GM18498 (cell line): ENCODE data around the gene PEX13.
"Not testable (repeated sequence)": the region's sequence is repeated elsewhere in the genome, so short reads cannot be mapped to it uniquely, and the experiment has no call there.

Experiments used
- ATAC-seq: cut with Tn5 transposase; IDR thresholded peaks from one replicate; pipeline ENCODE4 v1.9.1; 2021; ENCODE audit warnings: mild to moderate bottlenecking, moderate library complexity; ENCODE audit not compliant: unreplicated experiment

The PEX13 gene

DNA sequence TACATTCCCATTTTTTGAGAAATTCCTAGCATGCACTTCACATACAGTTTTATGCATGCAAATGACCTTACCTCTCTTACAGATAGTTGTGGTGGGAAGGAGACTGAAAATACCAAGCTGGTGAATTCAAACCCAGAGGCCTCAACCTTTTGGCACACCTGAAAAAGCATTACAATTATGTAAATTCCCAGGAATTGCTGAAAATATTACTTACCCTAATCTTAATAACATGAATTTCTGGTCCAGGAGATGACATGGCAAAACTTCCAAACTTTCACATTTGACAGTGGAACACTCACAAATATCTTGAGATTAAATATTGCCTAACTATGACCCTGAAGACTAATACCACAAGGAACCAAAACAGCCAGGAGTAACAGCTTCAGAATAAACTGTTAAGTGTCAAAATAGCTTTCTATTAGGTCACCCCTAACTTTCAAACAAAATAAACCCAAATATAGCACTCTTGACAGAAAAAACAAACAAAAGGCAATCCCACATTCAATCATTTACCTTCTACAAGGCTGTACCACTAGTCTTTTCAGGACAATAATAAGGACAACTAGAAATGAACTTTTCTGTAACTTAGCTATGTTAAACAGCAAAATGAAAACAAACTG is 10.9 kb upstream of the PEX13 start:
- ATAC-seq = no peak

- ATAC-seq = no peak
Observed at GRCh38 chr2:61009355-61009754, 8.2 kb upstream of the PEX13 start.

DNA sequence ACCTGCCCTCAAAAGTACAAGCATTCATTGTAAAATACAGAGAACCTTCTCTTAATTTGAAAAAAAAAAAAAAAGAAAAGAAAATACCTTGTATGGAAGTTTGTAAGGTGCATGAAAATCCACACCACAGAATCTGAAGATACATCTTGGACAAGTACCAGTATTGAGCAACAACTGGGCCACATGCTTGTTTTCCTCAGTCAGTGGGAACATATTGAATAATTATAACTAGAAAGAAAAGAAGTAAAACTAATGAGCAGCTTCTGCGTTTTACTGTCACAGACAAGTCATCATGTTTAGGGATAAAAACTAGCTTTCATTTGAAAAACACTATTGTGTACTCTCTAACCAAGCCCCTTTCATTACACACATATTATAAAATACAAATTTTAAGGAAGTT is 5.8 kb upstream of the PEX13 start:
- ATAC-seq = no peak

- not testable (repeated sequence) for ATAC-seq
Observed at GRCh38 chr2:61012303-61012702, 5.2 kb upstream of the PEX13 start.

DNA sequence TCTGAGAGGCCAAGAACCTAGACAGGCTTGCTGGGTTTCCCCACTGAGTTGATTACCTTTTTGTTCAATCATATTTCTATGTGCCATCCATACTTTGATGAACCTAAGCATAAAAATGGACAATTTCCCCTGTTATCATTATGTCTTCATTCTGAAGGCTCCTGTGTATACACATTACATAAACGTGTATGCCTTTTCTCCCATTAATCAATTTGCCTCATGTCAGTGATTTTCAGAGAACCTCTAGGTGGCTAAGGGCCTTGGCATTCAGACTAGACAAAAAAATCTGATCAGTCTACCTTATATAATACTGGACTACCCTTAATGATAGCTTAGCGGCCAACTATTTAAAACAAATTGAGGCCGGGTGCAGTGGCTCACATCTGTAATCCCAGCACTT is 4.1 kb upstream of the PEX13 start:
- ATAC-seq = no peak

- no peak for ATAC-seq
Observed at GRCh38 chr2:61014763-61015162, 2.8 kb upstream of the PEX13 start.

GRCh38 chr2:61015976-61016375 is 1.5 kb upstream of the PEX13 start:
- no peak for ATAC-seq

- ATAC-seq = peak; percentile 10
Observed at GRCh38 chr2:61016392-61017002, 1.0 kb upstream of the PEX13 start.

DNA sequence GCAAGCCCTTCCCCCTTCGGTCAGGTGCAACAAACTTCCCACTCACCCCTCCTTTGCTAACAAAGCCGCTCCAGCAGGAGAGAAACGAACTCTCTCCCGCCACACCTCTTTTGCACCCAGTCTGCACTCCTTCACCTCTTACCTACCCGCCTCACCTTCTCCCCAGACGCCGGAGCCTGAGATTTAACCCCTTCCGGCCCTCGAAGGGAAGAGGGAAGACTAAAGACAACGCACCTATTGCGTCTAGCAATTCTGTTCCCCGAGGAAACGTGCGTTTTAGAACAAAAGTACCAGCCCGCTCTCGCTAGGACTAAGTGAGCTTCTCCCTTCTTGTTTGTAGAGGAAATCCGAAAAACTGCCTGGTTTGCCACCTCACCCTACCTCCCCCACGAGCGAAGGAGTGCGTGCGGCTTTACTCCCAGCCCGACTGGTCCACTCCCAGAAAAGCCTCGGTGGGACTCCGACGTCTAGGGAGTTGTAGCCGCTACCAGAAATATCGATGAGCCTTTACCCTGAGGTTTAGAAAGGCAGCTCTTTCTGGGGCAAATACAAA is 441 bp upstream of the PEX13 start:
- peak; percentile 61 for ATAC-seq

DNA sequence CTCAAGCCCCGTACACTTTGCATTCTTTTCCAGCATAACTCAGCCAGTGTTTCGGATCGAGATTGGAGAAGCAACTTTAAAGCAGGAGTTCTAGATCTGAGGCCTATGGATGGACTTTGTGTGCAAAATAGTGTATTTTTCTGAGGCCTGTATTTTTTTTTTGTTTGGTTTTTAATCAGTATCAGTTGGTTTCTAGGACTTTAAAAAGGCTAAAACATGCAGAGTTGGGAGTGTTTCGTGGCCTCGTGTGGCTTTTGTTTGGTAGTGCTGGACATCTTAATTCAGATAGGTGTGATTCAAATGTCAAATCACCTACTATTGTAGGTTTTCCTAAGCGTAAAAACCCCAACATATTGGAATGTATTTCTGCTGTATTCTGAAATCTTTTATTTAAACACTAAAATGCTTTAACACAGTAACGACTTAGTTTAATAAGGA is 817 bp downstream of the PEX13 start:
- peak; percentile 23 for ATAC-seq

- ATAC-seq = no peak
Observed at GRCh38 chr2:61018798-61019197, 1.3 kb downstream of the PEX13 start.

DNA sequence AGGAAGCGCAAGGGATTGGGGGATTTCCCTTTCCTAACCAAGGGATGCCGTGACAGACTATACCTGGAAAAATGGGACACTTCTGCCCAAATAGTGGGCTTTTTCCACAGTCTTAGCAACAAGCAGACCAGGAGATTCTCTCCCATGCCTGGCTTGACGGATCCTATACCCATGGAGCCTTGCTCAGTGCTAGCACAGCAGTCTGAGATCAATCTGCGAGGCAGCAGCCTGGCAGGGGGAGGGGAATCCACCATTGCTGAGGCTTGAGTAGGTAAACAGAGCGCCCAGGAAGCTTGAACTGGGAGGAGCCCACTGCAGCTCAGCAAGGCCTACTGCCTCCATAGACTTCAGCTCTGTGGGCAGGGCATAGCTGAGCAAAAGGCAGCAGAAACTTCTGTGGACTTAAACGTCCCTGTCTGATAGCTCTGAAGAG is 3.7 kb downstream of the PEX13 start:
- no peak for ATAC-seq

- no peak for ATAC-seq
Observed at GRCh38 chr2:61023670-61024069, 6.2 kb downstream of the PEX13 start.

- no peak for ATAC-seq
Observed at GRCh38 chr2:61029533-61029932, 12.0 kb downstream of the PEX13 start.

DNA sequence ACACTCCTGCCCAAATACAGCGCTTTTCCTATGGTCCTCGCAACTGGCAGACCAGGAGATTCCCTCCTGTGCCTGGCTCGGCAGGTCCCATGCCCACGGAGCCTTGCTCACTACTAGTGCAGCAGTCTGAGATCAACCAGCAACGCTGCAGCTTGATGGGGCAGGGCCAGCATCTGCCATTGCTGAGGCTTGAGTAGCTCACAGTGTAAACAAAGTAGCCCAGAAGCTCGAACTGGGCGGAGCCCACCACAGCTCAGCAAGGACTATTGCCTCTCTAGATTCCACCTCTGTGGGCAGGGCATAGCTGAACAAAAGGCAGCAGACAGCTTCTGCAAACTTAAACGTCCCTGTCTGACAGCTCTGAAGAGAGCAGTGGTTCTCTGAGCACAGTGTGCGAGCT is 17.1 kb downstream of the PEX13 start:
- ATAC-seq = not testable (repeated sequence)

DNA sequence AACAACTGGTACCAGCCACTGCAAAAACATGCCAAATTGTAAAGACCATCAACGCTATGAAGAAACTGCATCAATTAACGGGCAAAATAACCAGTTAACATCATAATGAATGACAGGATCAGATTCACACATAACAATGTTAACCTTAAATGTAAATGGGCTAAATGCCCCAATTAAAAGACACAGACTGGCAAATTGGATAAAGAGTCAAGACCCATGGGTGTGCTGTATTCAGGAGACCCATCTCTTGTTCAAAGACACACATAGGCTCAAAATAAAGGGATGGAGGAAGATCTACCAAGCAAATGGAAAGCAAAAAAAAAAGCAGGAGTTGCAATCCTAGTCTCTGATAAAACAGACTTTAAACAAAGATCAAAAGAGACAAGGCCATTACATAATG is 19.1 kb downstream of the PEX13 start:
- ATAC-seq = not testable (repeated sequence)

DNA sequence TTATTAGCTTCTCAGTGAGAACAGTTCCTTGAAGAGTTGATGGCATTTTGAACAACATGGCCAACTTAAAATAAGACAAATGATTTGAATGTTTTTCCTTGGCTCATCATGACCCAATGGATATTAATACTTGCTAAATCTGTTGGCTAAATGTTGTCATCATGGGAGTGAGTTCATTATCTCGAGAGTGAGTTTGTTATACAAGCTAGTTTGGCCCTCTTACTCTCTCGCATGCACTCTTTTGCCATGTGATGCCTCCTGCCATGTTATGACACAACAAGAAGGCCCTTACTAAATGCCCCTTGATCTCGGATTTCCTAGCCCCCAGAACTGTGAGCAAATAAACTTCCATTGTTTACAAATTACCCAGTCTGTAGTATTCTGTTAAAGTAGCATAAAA is 25.3 kb downstream of the PEX13 start:
- no peak for ATAC-seq

DNA sequence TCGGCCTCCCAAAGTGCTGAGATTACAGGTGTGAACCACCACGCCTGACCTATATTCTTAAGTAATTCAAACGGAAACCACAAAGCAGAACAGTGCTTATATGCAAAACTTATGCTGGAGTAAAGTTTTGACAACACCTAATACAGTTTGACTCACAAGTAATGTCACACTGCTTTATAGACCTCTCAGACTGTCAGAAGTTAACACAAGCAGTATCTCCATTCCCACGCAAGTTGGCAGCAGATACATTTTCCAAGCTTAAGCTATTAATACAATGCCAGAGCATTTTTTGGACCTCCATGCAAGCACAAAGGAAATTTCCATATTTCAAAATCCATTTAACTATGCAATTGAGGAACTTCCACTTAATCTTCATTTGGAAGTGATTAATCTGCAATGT is 27.1 kb downstream of the PEX13 start:
- no peak for ATAC-seq

DNA sequence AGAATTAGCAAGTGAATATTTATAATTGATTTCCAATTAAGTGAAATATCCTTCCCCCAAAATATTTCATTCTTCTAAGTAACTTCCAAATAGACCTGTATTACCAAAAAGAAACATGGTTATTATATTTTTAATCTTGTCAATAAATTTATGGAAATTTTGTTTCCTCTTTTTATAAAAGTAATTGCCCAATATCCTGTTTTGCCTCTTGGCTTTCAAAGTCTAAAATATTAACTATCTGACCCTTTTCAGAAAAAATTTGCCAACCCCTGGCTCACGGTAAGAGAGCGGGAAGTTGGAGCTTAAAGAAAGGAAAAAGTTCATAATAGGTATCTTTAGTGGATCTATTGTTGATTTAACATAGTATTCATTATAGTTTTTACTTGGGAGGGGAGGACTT is 27.7 kb downstream of the PEX13 start:
- ATAC-seq = no peak

DNA sequence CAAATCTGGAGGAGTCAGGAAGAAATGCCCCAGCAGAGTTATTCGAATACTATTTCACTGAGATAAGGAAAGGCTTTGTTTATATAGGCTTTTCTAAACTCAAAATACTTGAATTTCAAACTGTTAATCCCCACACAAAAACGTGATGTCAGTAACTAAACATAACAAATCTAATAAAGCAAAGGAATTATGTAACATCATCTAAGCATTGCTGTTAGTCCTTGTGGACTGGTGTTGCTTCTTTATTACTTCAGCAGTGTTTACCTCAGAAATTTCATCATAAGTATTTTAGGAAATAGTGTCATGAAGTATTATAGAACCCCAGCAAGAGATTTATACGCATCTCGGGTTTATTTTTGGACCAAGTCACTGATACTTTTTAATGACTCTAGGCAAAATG is 28.5 kb downstream of the PEX13 start:
- ATAC-seq = no peak

GRCh38 chr2:61055557-61055956 is 38.0 kb downstream of the PEX13 start:
- no peak for ATAC-seq

GRCh38 chr2:61057562-61057961 is 40.0 kb downstream of the PEX13 start:
- no peak for ATAC-seq

- ATAC-seq = no peak
Observed at GRCh38 chr2:61059382-61059781, 41.9 kb downstream of the PEX13 start.
